ENCODE data around the gene KIF16B.

DNA sequence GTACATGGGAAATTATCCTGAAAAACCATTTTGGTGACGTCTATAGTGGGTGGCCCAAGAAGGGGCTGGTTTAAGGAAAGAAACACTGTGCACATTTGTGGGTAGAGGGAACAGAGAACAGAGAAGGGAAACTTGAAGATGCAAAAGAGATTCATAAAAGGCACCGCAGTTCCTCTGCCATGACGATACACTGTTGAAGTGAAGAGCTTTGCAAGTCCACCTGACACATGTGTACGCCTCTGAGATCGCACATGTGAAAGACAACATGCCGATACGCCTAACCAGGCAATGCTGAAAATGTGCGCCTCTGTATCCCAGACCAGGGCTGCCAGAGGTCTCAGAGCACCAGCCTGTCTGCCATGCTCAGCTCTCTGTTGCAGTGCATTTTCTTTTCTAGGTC lies 180.9 kb downstream of the KIF16B start:
- no peak for TF ChIP-seq EZH2 (IDR thresholded peaks at IDR 0.05; ENCODE audit: insufficient read depth, low read length)
- TF ChIP-seq, protein P1, sequence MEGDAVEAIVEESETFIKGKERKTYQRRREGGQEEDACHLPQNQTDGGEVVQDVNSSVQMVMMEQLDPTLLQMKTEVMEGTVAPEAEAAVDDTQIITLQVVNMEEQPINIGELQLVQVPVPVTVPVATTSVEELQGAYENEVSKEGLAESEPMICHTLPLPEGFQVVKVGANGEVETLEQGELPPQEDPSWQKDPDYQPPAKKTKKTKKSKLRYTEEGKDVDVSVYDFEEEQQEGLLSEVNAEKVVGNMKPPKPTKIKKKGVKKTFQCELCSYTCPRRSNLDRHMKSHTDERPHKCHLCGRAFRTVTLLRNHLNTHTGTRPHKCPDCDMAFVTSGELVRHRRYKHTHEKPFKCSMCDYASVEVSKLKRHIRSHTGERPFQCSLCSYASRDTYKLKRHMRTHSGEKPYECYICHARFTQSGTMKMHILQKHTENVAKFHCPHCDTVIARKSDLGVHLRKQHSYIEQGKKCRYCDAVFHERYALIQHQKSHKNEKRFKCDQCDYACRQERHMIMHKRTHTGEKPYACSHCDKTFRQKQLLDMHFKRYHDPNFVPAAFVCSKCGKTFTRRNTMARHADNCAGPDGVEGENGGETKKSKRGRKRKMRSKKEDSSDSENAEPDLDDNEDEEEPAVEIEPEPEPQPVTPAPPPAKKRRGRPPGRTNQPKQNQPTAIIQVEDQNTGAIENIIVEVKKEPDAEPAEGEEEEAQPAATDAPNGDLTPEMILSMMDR (IDR thresholded peaks at IDR 0.05; ENCODE audit: insufficient read depth, low read depth, low read length), result no peak

Data from astrocyte (in vitro differentiated cells and primary cell).